GM23338 (cell line): ENCODE results near the gene FGFBP1. TPM values are rescaled to one million over a fixed set of nuclear protein-coding genes. Genes with fewer than 3 reads are reported as not detected.

Experiments
- ATAC-seq: fragments of 200-7000 bp; cut with Tn5 transposase; 3 replicates; pipeline ENCODE4 v1.9.1; 2020
- DNase-seq: peaks from one replicate; pipeline ENCODE4 v3.0.0-alpha.2; 2015; ENCODE audit warnings: low spot score
- H2AFZ ChIP-seq: fragments of 200-600 bp; sonication (generic); 2 replicates; pipeline ENCODE4 v1.8.0; 2016; ENCODE audit warnings: antibody characterized with exemption, mild to moderate bottlenecking, moderate library complexity
- H3F3A ChIP-seq: fragments of 200-600 bp; sonication (generic); replicated peaks from 2 replicates; pipeline ENCODE4 v1.8.0; 2017; ENCODE audit warnings: antibody characterized with exemption, mixed run types, low read depth
- H3K27ac ChIP-seq: fragments of 200-600 bp; sonication (generic); 2 replicates; pipeline ENCODE4 v1.6.1; 2016; ENCODE audit warnings: low read depth
- H3K27me3 ChIP-seq: fragments of 200-600 bp; sonication (generic); 2 replicates; pipeline ENCODE4 v1.8.0; 2016; ENCODE audit warnings: mild to moderate bottlenecking, mixed run types, moderate library complexity; ENCODE audit not compliant: insufficient read depth
- H3K36me3 ChIP-seq: fragments of 200-600 bp; sonication (generic); 2 replicates; pipeline ENCODE4 v1.8.0; 2016; ENCODE audit warnings: mild to moderate bottlenecking; ENCODE audit not compliant: insufficient read depth
- H3K4me1 ChIP-seq: fragments of 200-600 bp; sonication (generic); 2 replicates; pipeline ENCODE4 v1.8.0; 2016; ENCODE audit warnings: mild to moderate bottlenecking, moderate library complexity; ENCODE audit not compliant: insufficient read depth
- H3K4me2 ChIP-seq: fragments of 200-600 bp; sonication (generic); 2 replicates; pipeline ENCODE4 v1.7.1; 2017; ENCODE audit warnings: mixed run types
- H3K4me3 ChIP-seq: fragments of 200-600 bp; sonication (generic); 2 replicates; pipeline ENCODE4 v1.6.1; 2016; ENCODE audit warnings: mixed run types
- H3K79me2 ChIP-seq: fragments of 200-600 bp; sonication (generic); replicated peaks from 2 replicates; pipeline ENCODE4 v1.8.0; 2017; ENCODE audit warnings: mild to moderate bottlenecking; ENCODE audit not compliant: insufficient read depth
- H3K9me2 ChIP-seq: fragments of 200-600 bp; sonication (generic); 2 replicates; pipeline ENCODE4 v1.8.0; 2017; ENCODE audit not compliant: insufficient read depth
- H4K20me1 ChIP-seq: fragments of 200-600 bp; sonication (generic); replicated peaks from 2 replicates; pipeline ENCODE4 v1.8.0; 2017; ENCODE audit warnings: mild to moderate bottlenecking; ENCODE audit not compliant: insufficient read depth
- H3K27ac Mint-ChIP-seq: 2 replicates; pipeline ENCODE4 v1.8.0; 2020; ENCODE audit warnings: inconsistent platforms, mild to moderate bottlenecking, moderate library complexity, mixed read lengths
- H3K27me3 Mint-ChIP-seq: 3 replicates; pipeline ENCODE4 v1.8.0; 2022; ENCODE audit warnings: low read depth, mild to moderate bottlenecking, moderate library complexity, mixed read lengths, inconsistent platforms; ENCODE audit not compliant: insufficient read depth, poor library complexity
- H3K36me3 Mint-ChIP-seq: 3 replicates; pipeline ENCODE4 v1.8.0; 2021; ENCODE audit warnings: low read depth, mild to moderate bottlenecking, inconsistent platforms, moderate library complexity, mixed read lengths
- H3K4me1 Mint-ChIP-seq: 3 replicates; pipeline ENCODE4 v1.8.0; 2020; ENCODE audit warnings: mild to moderate bottlenecking, inconsistent platforms, mixed read lengths
- H3K4me3 Mint-ChIP-seq: 3 replicates; pipeline ENCODE4 v1.8.0; 2021; ENCODE audit warnings: moderate library complexity, mild to moderate bottlenecking, inconsistent platforms, mixed read lengths
- H3K9me3 Mint-ChIP-seq: 3 replicates; pipeline ENCODE4 v1.8.0; 2020; ENCODE audit warnings: moderate library complexity, mild to moderate bottlenecking, inconsistent platforms, mixed read lengths
- CREB1 ChIP-seq: fragments of 250-450 bp; sonication (Bioruptor Pico); IDR thresholded peaks from 2 replicates; pipeline ENCODE4 v1.5.0; 2020; ENCODE audit warnings: low read depth, mild to moderate bottlenecking, moderate library complexity
- EZH2 ChIP-seq: fragments of 200-600 bp; sonication (generic); IDR thresholded peaks from one replicate; pipeline ENCODE4 v1.8.0; 2017; ENCODE audit warnings: antibody characterized with exemption, mild to moderate bottlenecking, low read depth; ENCODE audit not compliant: unreplicated experiment
- EZH2phosphoT487 ChIP-seq: fragments of 200-600 bp; sonication (generic); IDR thresholded peaks from one replicate; pipeline ENCODE4 v1.8.1; 2018; ENCODE audit warnings: antibody characterized with exemption; ENCODE audit not compliant: unreplicated experiment
- JUNB ChIP-seq: IDR thresholded peaks from one replicate; pipeline ENCODE4 v1.6.1; 2016; ENCODE audit warnings: antibody characterized with exemption; ENCODE audit not compliant: unreplicated experiment
- POLR2AphosphoS5 ChIP-seq: IDR thresholded peaks from 2 replicates; pipeline ENCODE4 v1.6.1; 2016; ENCODE audit warnings: antibody characterized with exemption, low read depth
- STAT1 ChIP-seq: IDR thresholded peaks from one replicate; pipeline ENCODE4 v1.6.1; 2016; ENCODE audit warnings: antibody characterized with exemption; ENCODE audit not compliant: unreplicated experiment
- ZNF114 ChIP-seq: fragments of 250-450 bp; sonication (Bioruptor Pico); IDR thresholded peaks from 2 replicates; pipeline ENCODE4 v1.5.0; 2020; ENCODE audit warnings: mild to moderate bottlenecking, moderate library complexity
- ZNF331 ChIP-seq: fragments of 250-450 bp; sonication (Bioruptor Pico); IDR thresholded peaks from 2 replicates; pipeline ENCODE4 v1.5.0; 2020; ENCODE audit warnings: low read depth, mild to moderate bottlenecking, moderate library complexity
- polyA plus RNA-seq: library from polyadenylated mRNA; unstranded; fragments of >200 nt; fragmentation: Nextera tagmentation; extraction: Ambion mirVana; gene quantifications from 2 replicates; pipeline ENCODE4 v1.2.1, GENCODE V29; 2016
- total RNA-seq: library from RNA; depleted of rRNA; stranded (reverse); fragments of >200 nt; shearing (Covaris generic); gene quantifications from 2 replicates; pipeline ENCODE4 v1.2.3, GENCODE V29; 2014
- TF ChIP-seq, protein P1 (sequence below), 2 experiments: fragments of 200-600 bp in 1 of 2; sonication (generic) in 1 of 2; conservative IDR thresholded peaks; 2 replicates each; pipeline versions ENCODE4 v1.5.1 to v1.6.1; 2016 to 2017; ENCODE audit warnings: antibody characterized with exemption in 2 of 2, low read depth in 2 of 2, mild to moderate bottlenecking in 2 of 2, moderate library complexity in 1 of 2
- TF ChIP-seq, protein P2 (sequence below): IDR thresholded peaks from 2 replicates; pipeline ENCODE4 v1.6.1; 2016; ENCODE audit warnings: antibody characterized with exemption
- TF ChIP-seq, protein P3 (sequence below): IDR thresholded peaks from one replicate; pipeline ENCODE4 v1.6.1; 2018; ENCODE audit warnings: antibody characterized with exemption; ENCODE audit not compliant: unreplicated experiment

FGFBP1 gene
- total and polyA plus RNA-seq, 2 experiments from 2014 or later, result 0.15 TPM; not detected in 1

DNA sequence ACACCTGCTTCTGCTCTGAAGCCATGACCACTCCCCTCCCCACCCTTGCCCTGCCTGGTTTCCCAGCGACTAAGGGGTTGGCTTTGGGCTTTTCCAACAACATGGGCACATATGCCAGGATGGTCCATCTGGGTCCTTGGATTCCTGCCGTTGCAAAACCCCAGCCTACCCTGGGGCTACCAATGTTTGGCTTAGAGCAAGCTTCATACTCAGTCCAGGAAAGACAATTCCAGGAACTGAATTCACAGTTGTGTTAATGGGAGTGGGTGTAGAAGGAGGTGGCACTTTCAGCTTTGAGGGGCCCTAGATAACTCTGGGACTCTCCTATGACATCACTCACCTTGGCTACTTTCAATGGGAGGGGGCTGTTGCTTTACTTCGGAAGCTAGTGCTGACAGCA lies 9.0 kb downstream of the FGFBP1 start:
- Mint-ChIP-seq H3K4me3 (no peak overlapping the region), H3K9me3 (no peaks in the 10 kb centered on the region), H3K36me3 (no peaks in the 10 kb centered on the region), H3K4me1 (no peaks in the 10 kb centered on the region), H3K27ac (no peak overlapping the region), H3K27me3 (peaks cover 1% of the 10 kb centered on the region)
- H3K79me2 ChIP-seq, result no peaks in the 10 kb centered on the region
- no peaks in the 10 kb centered on the region for H3K36me3 ChIP-seq
- DNase-seq (no peak), ATAC-seq (no peak)
- H2AFZ ChIP-seq, result no peak overlapping the region
- no peak overlapping the region for H3K4me3 ChIP-seq
- no peaks in the 10 kb centered on the region for H3F3A ChIP-seq
- TF ChIP-seq STAT1 (no peak), ZNF331 (no peak)
- TF ChIP-seq, protein P1, sequence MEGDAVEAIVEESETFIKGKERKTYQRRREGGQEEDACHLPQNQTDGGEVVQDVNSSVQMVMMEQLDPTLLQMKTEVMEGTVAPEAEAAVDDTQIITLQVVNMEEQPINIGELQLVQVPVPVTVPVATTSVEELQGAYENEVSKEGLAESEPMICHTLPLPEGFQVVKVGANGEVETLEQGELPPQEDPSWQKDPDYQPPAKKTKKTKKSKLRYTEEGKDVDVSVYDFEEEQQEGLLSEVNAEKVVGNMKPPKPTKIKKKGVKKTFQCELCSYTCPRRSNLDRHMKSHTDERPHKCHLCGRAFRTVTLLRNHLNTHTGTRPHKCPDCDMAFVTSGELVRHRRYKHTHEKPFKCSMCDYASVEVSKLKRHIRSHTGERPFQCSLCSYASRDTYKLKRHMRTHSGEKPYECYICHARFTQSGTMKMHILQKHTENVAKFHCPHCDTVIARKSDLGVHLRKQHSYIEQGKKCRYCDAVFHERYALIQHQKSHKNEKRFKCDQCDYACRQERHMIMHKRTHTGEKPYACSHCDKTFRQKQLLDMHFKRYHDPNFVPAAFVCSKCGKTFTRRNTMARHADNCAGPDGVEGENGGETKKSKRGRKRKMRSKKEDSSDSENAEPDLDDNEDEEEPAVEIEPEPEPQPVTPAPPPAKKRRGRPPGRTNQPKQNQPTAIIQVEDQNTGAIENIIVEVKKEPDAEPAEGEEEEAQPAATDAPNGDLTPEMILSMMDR (conservative IDR thresholded peaks at IDR 0.05; ENCODE audit: low read depth in 2 of 2), result no peak
- H3K27me3 ChIP-seq, result no peaks in the 10 kb centered on the region
- no peak overlapping the region for H3K4me2 ChIP-seq
- no peaks in the 10 kb centered on the region for H3K4me1 ChIP-seq
- H3K27ac ChIP-seq, result no peak overlapping the region
- H3K9me2 ChIP-seq, result peaks cover 7% of the 10 kb centered on the region; the same call in 1 of the 2 replicates
- H4K20me1 ChIP-seq, result no peaks in the 10 kb centered on the region

DNA sequence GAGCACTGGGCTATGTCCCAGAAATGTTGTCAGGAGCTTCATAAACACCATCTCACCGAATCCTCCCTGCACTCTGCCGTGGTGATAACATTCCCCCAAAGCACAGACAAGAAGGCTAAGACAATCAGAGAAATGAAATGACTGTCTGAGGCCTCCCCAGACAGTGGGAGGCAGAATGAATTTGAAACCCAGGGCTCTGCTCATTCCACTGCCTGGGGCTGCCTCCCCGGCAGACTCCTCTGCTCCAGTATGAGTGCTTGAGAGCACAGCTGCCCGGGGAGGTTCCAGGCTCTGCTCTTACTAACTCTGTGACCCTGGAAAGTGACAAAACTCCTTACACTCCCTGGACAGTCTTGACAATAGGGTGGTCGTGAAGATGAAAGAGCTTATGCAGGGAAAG lies 9.7 kb downstream of the FGFBP1 start:
- Histone ChIP-seq H4K20me1 (no peaks in the 10 kb centered on the region), H3K79me2 (no peaks in the 10 kb centered on the region), H3K4me3 (no peak overlapping the region), H3F3A (no peaks in the 10 kb centered on the region), H3K9me2 (peaks cover 7% of the 10 kb centered on the region; the same call in 1 of the 2 replicates), H3K36me3 (no peaks in the 10 kb centered on the region), H2AFZ (no peak overlapping the region), H3K4me2 (no peak overlapping the region), H3K27me3 (no peaks in the 10 kb centered on the region), H3K4me1 (no peaks in the 10 kb centered on the region), H3K27ac (no peak overlapping the region)
- H3K9me3 Mint-ChIP-seq, result no peaks in the 10 kb centered on the region
- peaks cover 1% of the 10 kb centered on the region for H3K27me3 Mint-ChIP-seq
- no peaks in the 10 kb centered on the region for H3K36me3 Mint-ChIP-seq
- ATAC-seq, result no peak
- DNase-seq, result no peak
- no peak overlapping the region for H3K4me3 Mint-ChIP-seq
- H3K27ac Mint-ChIP-seq, result no peak overlapping the region
- H3K4me1 Mint-ChIP-seq, result no peaks in the 10 kb centered on the region
- no peak for TF ChIP-seq ZNF114 (CRISPR knock-in tag)
- TF ChIP-seq EZH2phosphoT487, result no peak
- TF ChIP-seq JUNB, result no peak
- TF ChIP-seq STAT1, result no peak
- TF ChIP-seq CREB1 (CRISPR knock-in tag), result no peak
- TF ChIP-seq ZNF331, result no peak
- TF ChIP-seq, protein P2, sequence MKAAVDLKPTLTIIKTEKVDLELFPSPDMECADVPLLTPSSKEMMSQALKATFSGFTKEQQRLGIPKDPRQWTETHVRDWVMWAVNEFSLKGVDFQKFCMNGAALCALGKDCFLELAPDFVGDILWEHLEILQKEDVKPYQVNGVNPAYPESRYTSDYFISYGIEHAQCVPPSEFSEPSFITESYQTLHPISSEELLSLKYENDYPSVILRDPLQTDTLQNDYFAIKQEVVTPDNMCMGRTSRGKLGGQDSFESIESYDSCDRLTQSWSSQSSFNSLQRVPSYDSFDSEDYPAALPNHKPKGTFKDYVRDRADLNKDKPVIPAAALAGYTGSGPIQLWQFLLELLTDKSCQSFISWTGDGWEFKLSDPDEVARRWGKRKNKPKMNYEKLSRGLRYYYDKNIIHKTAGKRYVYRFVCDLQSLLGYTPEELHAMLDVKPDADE, result no peak
- TF ChIP-seq, protein P3, sequence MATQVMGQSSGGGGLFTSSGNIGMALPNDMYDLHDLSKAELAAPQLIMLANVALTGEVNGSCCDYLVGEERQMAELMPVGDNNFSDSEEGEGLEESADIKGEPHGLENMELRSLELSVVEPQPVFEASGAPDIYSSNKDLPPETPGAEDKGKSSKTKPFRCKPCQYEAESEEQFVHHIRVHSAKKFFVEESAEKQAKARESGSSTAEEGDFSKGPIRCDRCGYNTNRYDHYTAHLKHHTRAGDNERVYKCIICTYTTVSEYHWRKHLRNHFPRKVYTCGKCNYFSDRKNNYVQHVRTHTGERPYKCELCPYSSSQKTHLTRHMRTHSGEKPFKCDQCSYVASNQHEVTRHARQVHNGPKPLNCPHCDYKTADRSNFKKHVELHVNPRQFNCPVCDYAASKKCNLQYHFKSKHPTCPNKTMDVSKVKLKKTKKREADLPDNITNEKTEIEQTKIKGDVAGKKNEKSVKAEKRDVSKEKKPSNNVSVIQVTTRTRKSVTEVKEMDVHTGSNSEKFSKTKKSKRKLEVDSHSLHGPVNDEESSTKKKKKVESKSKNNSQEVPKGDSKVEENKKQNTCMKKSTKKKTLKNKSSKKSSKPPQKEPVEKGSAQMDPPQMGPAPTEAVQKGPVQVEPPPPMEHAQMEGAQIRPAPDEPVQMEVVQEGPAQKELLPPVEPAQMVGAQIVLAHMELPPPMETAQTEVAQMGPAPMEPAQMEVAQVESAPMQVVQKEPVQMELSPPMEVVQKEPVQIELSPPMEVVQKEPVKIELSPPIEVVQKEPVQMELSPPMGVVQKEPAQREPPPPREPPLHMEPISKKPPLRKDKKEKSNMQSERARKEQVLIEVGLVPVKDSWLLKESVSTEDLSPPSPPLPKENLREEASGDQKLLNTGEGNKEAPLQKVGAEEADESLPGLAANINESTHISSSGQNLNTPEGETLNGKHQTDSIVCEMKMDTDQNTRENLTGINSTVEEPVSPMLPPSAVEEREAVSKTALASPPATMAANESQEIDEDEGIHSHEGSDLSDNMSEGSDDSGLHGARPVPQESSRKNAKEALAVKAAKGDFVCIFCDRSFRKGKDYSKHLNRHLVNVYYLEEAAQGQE, result no peak
- TF ChIP-seq POLR2AphosphoS5, result no peak
- TF ChIP-seq EZH2, result no peak
- TF ChIP-seq, protein P1 (conservative IDR thresholded peaks at IDR 0.05; ENCODE audit: low read depth in 2 of 2), result no peak
